KMS-11 (cell line): ENCODE data around the gene CAPN3.

Experiments used
- H2AFZ ChIP-seq: fragments of 200-600 bp; sonication (generic); 2 replicates; pipeline ENCODE4 v1.6.1; 2016; ENCODE audit warnings: antibody characterized with exemption, mixed run types, low read depth
- H3K27ac ChIP-seq: fragments of 200-600 bp; sonication (generic); 2 replicates; pipeline ENCODE4 v1.6.1; 2016; ENCODE audit warnings: mild to moderate bottlenecking, mixed run types
- H3K27me3 ChIP-seq: fragments of 200-600 bp; sonication (generic); 2 replicates; pipeline ENCODE4 v1.6.1; 2017; ENCODE audit warnings: mild to moderate bottlenecking, low read depth, mixed run types, moderate library complexity; ENCODE audit not compliant: insufficient read depth
- H3K36me3 ChIP-seq: fragments of 200-600 bp; sonication (generic); 2 replicates; pipeline ENCODE4 v1.6.1; 2017; ENCODE audit warnings: mild to moderate bottlenecking, mixed run types; ENCODE audit not compliant: insufficient read depth
- H3K4me1 ChIP-seq: fragments of 200-600 bp; sonication (generic); 2 replicates; pipeline ENCODE4 v1.6.1; 2016; ENCODE audit warnings: mild to moderate bottlenecking, low read depth, mixed run types; ENCODE audit not compliant: poor library complexity, severe bottlenecking
- H3K4me2 ChIP-seq: fragments of 200-600 bp; sonication (generic); 2 replicates; pipeline ENCODE4 v1.7.0; 2016; ENCODE audit warnings: mild to moderate bottlenecking, mixed run types
- H3K4me3 ChIP-seq: fragments of 200-600 bp; sonication (generic); IDR thresholded peaks from 2 replicates; pipeline ENCODE4 v1.6.1; 2017; ENCODE audit warnings: low read depth, low read length, mixed read lengths; ENCODE audit not compliant: insufficient read depth
- H3K79me2 ChIP-seq: fragments of 200-600 bp; sonication (generic); 2 replicates; pipeline ENCODE4 v1.6.1; 2016; ENCODE audit warnings: low read depth, mixed run types; ENCODE audit not compliant: insufficient read depth
- H3K9ac ChIP-seq: fragments of 200-600 bp; sonication (generic); 2 replicates; pipeline ENCODE4 v1.6.1; 2016; ENCODE audit warnings: mild to moderate bottlenecking, mixed run types
- H4K20me1 ChIP-seq: fragments of 200-600 bp; sonication (generic); 2 replicates; pipeline ENCODE4 v1.6.1; 2016; ENCODE audit warnings: mild to moderate bottlenecking, mixed run types; ENCODE audit not compliant: insufficient read depth
- TF ChIP-seq, protein P1 (sequence below): fragments of 200-600 bp; sonication (generic); conservative IDR thresholded peaks from 2 replicates; pipeline ENCODE4 v1.6.1; 2017; ENCODE audit warnings: low read depth, mild to moderate bottlenecking, antibody characterized with exemption, low read length, moderate library complexity, mixed read lengths

CAPN3 gene

DNA sequence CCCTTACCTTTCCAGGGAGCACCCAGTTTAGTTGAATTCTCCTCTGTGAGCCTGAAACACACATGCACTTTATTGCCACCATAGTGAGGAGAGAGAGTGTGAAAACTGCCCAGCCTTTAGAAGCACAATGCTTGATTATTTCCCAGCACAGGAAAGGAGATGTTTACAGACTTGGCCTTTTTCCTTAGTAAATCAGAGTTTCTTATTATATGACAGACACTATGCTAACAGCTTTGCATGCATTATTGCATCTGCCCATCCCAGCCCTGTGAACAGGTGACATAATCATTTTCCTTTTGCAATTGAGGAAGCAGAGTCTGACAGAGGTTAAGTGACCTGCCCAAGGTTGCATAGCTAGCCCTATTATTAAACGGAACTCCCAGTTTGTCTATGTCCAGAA lies 36.5 kb downstream of the CAPN3 start:
- TF ChIP-seq, protein P1, sequence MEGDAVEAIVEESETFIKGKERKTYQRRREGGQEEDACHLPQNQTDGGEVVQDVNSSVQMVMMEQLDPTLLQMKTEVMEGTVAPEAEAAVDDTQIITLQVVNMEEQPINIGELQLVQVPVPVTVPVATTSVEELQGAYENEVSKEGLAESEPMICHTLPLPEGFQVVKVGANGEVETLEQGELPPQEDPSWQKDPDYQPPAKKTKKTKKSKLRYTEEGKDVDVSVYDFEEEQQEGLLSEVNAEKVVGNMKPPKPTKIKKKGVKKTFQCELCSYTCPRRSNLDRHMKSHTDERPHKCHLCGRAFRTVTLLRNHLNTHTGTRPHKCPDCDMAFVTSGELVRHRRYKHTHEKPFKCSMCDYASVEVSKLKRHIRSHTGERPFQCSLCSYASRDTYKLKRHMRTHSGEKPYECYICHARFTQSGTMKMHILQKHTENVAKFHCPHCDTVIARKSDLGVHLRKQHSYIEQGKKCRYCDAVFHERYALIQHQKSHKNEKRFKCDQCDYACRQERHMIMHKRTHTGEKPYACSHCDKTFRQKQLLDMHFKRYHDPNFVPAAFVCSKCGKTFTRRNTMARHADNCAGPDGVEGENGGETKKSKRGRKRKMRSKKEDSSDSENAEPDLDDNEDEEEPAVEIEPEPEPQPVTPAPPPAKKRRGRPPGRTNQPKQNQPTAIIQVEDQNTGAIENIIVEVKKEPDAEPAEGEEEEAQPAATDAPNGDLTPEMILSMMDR = no peak
- Histone ChIP-seq H3K4me2 (no peak overlapping the region), H3K27ac (no peak overlapping the region), H3K36me3 (no peaks in the 10 kb centered on the region), H3K27me3 (no peaks in the 10 kb centered on the region), H3K4me3 (no peak overlapping the region), H2AFZ (no peak overlapping the region), H3K4me1 (no peaks in the 10 kb centered on the region), H3K9ac (no peak overlapping the region), H4K20me1 (no peaks in the 10 kb centered on the region), H3K79me2 (no peaks in the 10 kb centered on the region)

DNA sequence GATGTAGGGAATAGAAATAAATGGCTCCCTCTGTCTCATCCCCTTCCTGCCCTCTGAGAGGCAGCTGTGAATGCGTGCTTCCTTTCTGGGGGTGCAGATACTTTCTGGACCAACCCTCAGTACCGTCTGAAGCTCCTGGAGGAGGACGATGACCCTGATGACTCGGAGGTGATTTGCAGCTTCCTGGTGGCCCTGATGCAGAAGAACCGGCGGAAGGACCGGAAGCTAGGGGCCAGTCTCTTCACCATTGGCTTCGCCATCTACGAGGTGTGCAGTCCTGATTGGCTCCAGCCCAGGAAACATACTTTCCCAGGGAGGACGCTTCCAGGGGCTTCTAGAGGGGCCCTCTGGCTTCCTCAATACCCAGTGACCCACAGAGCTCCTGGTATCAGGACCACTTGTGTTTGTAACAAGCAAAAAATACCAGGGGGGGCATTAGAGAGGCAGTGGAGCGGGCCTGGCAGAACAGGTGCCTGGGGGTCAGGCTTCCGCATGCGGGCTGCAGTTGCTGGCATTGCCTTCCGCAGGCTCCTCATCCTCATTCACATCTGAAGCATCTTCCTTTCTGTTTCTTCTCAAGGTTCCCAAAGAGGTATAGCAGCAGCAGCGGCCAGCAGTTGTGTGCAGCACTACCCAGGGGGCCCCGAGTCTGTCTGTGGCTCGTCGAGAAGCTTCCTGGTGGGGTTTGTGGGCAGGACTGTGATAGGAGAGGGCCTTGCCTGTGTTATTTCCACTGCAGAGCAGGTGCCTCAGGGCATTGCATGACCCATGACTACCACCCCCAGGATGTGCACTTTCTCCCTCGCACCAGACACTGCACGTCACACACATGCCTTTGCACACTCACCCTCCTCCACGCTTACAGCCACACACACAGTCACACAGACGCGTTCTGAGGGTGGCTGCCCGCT lies 42.5 kb downstream of the CAPN3 start:
- Histone ChIP-seq H3K4me1 (no peaks in the 10 kb centered on the region), H2AFZ (no peak overlapping the region), H3K36me3 (no peaks in the 10 kb centered on the region), H3K27ac (no peak overlapping the region), H4K20me1 (no peaks in the 10 kb centered on the region), H3K79me2 (no peaks in the 10 kb centered on the region), H3K4me2 (no peak overlapping the region), H3K9ac (no peak overlapping the region), H3K27me3 (no peaks in the 10 kb centered on the region), H3K4me3 (no peak overlapping the region)
- TF ChIP-seq, protein P1 = no peak

DNA sequence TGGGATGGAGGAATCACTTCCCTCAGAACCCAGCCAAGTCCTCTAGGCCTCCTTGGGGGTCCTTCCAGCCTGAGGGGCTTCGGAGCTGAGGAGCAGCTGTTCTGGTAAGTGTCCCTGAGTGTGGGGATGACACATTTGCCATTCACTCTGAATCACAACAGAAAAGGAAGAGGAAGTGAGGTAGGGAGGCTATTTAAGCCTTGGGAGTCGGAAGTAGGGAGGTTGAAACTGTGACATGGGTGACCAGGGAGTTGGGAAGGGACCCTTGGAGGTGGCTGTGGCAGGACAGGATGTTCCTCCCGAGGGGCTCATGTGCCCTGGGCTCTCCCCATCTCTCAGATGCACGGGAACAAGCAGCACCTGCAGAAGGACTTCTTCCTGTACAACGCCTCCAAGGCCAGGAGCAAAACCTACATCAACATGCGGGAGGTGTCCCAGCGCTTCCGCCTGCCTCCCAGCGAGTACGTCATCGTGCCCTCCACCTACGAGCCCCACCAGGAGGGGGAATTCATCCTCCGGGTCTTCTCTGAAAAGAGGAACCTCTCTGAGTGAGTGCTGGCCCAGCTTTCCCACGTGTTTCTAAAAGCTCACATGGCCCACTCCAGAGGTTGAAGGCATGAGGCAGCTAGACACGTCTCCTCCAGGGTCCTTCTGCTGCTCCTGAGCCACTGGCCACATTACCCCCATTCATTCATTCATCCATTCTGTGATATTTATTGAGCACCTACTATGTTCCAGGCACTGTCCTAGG lies 43.3 kb downstream of the CAPN3 start:
- TF ChIP-seq, protein P1 = no peak
- Histone ChIP-seq H3K4me3 (no peak overlapping the region), H2AFZ (no peak overlapping the region), H3K27ac (no peak overlapping the region), H3K36me3 (no peaks in the 10 kb centered on the region), H3K4me1 (no peaks in the 10 kb centered on the region), H3K4me2 (no peak overlapping the region), H3K79me2 (no peaks in the 10 kb centered on the region), H3K9ac (no peak overlapping the region), H3K27me3 (no peaks in the 10 kb centered on the region), H4K20me1 (no peaks in the 10 kb centered on the region)

DNA sequence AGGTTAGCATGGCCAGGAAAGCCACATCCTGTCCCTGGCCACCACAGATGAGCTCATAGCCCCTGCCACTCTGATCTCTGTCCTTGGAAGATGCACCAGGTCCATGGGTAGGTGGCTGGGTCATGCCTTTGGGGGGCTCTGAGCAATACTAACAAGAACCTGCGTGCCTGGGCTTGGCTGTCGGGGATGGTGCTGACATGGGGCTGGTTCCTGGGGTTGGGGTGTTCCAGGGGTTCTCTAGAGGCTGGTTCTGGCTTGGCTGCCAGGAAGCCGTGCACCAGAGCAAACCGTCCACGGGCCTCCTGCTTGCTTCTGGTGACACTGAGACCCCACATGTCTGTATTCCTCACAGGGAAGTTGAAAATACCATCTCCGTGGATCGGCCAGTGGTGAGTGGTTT lies 44.1 kb downstream of the CAPN3 start:
- H3K9ac ChIP-seq = no peak overlapping the region
- no peaks in the 10 kb centered on the region for H3K79me2 ChIP-seq
- TF ChIP-seq, protein P1 = no peak
- H3K27me3 ChIP-seq = no peaks in the 10 kb centered on the region
- no peaks in the 10 kb centered on the region for H3K36me3 ChIP-seq
- H3K4me3 ChIP-seq = no peak overlapping the region
- H2AFZ ChIP-seq = no peak overlapping the region
- no peak overlapping the region for H3K27ac ChIP-seq
- H3K4me1 ChIP-seq = no peaks in the 10 kb centered on the region
- no peaks in the 10 kb centered on the region for H4K20me1 ChIP-seq
- no peak overlapping the region for H3K4me2 ChIP-seq
